Measurements from ENCODE around the gene DGKQ. TPM values are rescaled to one million over a fixed set of nuclear protein-coding genes. Genes with fewer than 3 reads are reported as not detected.

The DGKQ gene
- total and polyA plus RNA-seq, 9 of the 15 experiments (the other 6 are each of a cell fraction or from before 2014, with no cell fraction given): 0.17 to 22.0 (median 5.6) TPM

DNA sequence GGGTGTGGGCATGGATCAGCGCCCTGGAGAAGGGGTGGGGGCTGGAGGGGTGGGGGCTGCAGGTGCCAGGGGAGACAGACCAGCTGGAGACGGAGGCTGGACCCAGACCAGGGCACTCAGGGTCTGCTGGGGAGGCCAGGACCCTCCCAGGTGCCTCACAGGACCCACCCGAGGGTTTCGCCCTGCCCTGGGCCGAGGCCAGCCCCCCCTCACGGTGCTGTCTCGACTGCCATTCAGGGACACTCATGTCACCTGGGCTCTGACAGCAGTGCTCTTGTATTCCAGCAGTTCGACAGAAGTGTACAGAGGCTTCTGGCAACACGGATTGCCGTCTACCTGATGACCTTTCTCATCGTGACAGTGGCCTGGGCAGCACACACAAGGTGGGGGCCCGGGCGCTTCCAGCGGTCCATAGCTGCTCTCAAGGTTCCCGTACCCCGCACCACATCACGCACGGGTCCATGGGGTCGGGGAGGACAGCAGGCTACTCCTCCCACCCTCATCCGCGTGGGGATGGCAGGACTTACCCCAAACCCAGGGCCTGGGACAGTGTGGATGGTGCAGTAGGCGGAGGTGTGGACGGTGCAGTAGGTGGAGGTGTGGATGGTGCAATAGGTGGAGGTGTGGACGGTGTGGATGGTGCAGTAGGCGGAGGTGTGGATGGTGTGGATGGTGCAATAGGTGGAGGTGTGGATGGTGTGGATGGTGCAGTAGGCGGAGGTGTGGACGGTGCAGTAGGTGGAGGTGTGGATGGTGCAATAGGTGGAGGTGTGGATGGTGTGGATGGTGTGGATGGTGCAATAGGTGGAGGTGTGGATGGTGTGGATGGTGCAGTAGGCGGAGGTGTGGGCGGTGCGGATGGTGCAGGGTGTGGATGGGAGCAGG is 23.0 kb downstream of the DGKQ start (continued):
- TF ChIP-seq, protein P1, sequence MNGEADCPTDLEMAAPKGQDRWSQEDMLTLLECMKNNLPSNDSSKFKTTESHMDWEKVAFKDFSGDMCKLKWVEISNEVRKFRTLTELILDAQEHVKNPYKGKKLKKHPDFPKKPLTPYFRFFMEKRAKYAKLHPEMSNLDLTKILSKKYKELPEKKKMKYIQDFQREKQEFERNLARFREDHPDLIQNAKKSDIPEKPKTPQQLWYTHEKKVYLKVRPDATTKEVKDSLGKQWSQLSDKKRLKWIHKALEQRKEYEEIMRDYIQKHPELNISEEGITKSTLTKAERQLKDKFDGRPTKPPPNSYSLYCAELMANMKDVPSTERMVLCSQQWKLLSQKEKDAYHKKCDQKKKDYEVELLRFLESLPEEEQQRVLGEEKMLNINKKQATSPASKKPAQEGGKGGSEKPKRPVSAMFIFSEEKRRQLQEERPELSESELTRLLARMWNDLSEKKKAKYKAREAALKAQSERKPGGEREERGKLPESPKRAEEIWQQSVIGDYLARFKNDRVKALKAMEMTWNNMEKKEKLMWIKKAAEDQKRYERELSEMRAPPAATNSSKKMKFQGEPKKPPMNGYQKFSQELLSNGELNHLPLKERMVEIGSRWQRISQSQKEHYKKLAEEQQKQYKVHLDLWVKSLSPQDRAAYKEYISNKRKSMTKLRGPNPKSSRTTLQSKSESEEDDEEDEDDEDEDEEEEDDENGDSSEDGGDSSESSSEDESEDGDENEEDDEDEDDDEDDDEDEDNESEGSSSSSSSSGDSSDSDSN (IDR thresholded peaks at IDR 0.05; ENCODE audit: borderline replicate concordance in 1 of 2, low read depth in 2 of 2, low read length in 2 of 2): no peak
- TF ChIP-seq ILF3 (IDR thresholded peaks at IDR 0.05; ENCODE audit: borderline replicate concordance) (no peak), SMARCA4 (IDR thresholded peaks at IDR 0.05) (no peak), SMARCB1 (IDR thresholded peaks at IDR 0.05; ENCODE audit: insufficient read length, low read depth) (no peak)

DNA sequence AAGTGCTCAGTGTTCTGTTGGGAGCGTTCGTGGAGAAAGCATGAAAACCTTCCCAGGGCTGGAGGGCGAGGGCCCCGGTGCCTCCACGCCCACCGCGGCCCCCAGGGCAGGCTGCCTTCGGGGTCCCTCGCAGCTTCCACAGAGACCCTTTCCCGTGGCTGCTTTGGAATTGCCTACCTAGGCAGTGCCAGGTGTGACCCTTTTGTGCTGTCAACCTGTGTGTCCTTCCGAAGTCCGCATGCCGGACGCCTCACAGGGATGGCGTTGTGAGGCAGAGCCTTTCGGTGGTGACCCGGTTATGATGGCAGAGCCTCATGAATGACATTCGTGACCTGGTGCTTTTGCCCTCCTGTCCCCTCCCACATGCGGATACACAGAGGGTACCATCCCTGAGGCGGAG is 23.7 kb downstream of the DGKQ start:
- no peak overlapping the region for H3K4me2 ChIP-seq (ENCODE audit: insufficient read depth, low read length)
- no peaks in the 10 kb centered on the region for H3K9me3 ChIP-seq (replicated peaks; ENCODE audit: control insufficient read depth, insufficient read depth, low read depth, low read length)
- DNase-seq (ENCODE audit: extremely low read depth in 1 of 4, low spot score in 3 of 4) (no peak), ATAC-seq (no peak), FAIRE-seq (no peak)
- H3K79me2 ChIP-seq (ENCODE audit: control insufficient read depth, insufficient read depth, low read length): no peaks in the 10 kb centered on the region
- no TSS peak for BruUV-seq (replicated peaks)
- in situ Hi-C loops (cut with MboI) (no loop called here), intact Hi-C loops (cut with micrococcal nuclease) (no loop called here)
- H2AFZ ChIP-seq (ENCODE audit: low read depth, low read length): no peak overlapping the region
- no peaks in the 10 kb centered on the region for H3K9me1 ChIP-seq (ENCODE audit: control insufficient read depth, insufficient read depth, low read length)
- 0 out of 2 replicates have a peak, but pooled peaks cover 4% of the 10 kb centered on the region for H4K20me1 ChIP-seq (replicated peaks; ENCODE audit: control insufficient read depth, insufficient read depth, low read length)
- peak overlapping the region in 1 of 2 experiments; percentile 52; a peak in 1 of 4 replicates for H3K9ac ChIP-seq (ENCODE audit: insufficient read depth in 1 of 2, low read depth in 2 of 2, low read length in 2 of 2)
- ChIA-PET POLR2A (interaction anchor here (0.7 kb wide), 1 partner anchor 57 kb away, joined by 4 read pairs; no protein-coding TSS in a partner anchor), CTCF (ENCODE audit: low intra/inter-chr PET ratio) (no interaction called here)
- 62% methylated on average over 18 of the region's 20 CpGs for WGBS (ENCODE audit: insufficient coverage, low coverage, missing lambda C conversion rate)
- H3K27ac ChIP-seq (ENCODE audit: extremely low read depth, low read depth, low read length): no peak overlapping the region
- H3K27me3 ChIP-seq (ENCODE audit: control insufficient read depth in 2 of 2, insufficient read depth in 2 of 2, low read length in 2 of 2): no peaks in the 10 kb centered on the region
- H3K36me3 ChIP-seq (ENCODE audit: control insufficient read depth, insufficient read depth, low read length): no peaks in the 10 kb centered on the region
- H3K4me1 ChIP-seq (replicated peaks in 1 of 2; ENCODE audit: control insufficient read depth in 2 of 2, insufficient read depth in 2 of 2, low read length in 2 of 2): peaks cover 0 to 48% of the 10 kb centered on the region in 2 experiments; a peak in 2 of 5 replicates
- no peak for TF ChIP-seq FOXA1 (IDR thresholded peaks at IDR 0.05; ENCODE audit: borderline replicate concordance)
- no peak overlapping the region for H3K4me3 ChIP-seq
